Measurements from ENCODE around the gene CYP24A1. TPM values are rescaled to one million over a fixed set of nuclear protein-coding genes. Genes with fewer than 3 reads are reported as not detected.

Gene CYP24A1
- total RNA-seq, 3 donors from 2014 or later (not counting 1 experiment from before 2014, with no cell fraction given) = 0.12 TPM; not detected in 2

- no peak for ATAC-seq
- H3K4me3 Mint-ChIP-seq = no peak overlapping the region
- 78% methylated on average over 1 of the region's 2 CpGs for WGBS (ENCODE audit: insufficient coverage)
- Histone ChIP-seq H3K9me3 (ENCODE audit: control insufficient read depth, insufficient read depth, low read length) (no peaks in the 10 kb centered on the region), H3K27ac (ENCODE audit: low read length) (no peak overlapping the region), H3K36me3 (ENCODE audit: control insufficient read depth, insufficient read depth, low read length) (no peaks in the 10 kb centered on the region), H3K27me3 (ENCODE audit: control insufficient read depth, insufficient read depth, low read length) (no peaks in the 10 kb centered on the region), H3K4me3 (ENCODE audit: low read length) (no peak overlapping the region), H3K4me1 (ENCODE audit: control insufficient read depth, insufficient read depth, low read length) (no peaks in the 10 kb centered on the region)
- no peak for TF ChIP-seq CTCF (IDR thresholded peaks at IDR 0.05)
- no peak for DNase-seq
- H3K27ac Mint-ChIP-seq = no peak overlapping the region
- intact Hi-C loops (cut with micrococcal nuclease) = no loop called here
- no peaks in the 10 kb centered on the region for H3K4me1 Mint-ChIP-seq
- H3K9me3 Mint-ChIP-seq = no peaks in the 10 kb centered on the region
- H3K27me3 Mint-ChIP-seq (ENCODE audit: low read depth in 2 of 2) = peaks cover 8 to 35% of the 10 kb centered on the region in 2 donors
- no peaks in the 10 kb centered on the region for H3K36me3 Mint-ChIP-seq
Observed at GRCh38 chr20:54153041-54153327, 20.8 kb downstream of the CYP24A1 start.

- no peak for DNase-seq
- no peaks in the 10 kb centered on the region for H3K36me3 Mint-ChIP-seq
- no peaks in the 10 kb centered on the region for H3K9me3 ChIP-seq (ENCODE audit: control insufficient read depth, insufficient read depth, low read length)
Observed at GRCh38 chr20:54152227-54153040, 21.4 kb downstream of the CYP24A1 start.

DNA sequence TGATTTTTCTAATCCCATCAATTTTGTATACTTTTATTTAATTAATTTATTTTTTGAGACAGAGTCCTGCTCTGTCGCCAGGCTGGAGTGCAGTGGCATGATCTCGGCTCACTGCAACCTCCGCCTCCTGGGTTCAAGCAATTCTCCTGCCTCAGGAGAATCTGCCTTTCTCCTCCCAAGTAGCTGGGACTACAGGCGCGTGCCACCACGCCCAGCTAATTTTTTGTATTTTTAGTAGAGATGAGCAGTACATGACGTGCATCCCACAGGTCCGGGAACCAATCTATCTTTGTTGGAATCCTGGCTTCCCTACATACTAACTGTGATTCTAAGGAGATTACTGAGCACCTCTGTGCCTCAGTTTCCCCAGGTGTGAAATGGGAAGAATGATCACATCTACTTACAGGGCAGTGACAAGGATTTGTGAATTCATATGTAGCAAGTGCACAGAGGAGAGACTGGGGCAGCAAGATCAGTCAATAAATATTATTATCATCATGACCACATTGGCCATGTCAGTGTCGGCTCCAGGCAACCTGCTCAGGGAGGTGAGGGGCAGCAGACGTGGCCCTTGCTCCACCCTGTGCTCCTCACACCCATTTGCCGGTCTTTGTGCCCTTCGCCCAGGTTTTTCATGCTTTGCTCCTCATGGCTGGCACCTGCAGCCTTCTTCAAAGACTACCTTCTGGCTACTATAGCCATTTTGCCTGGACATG, 22.1 kb downstream of the CYP24A1 start:
- H3K36me3 Mint-ChIP-seq = no peaks in the 10 kb centered on the region
- DNase-seq (no peak), ATAC-seq (no peak)

More at GRCh38 chr20:54152227-54153040, 21.4 kb downstream of the CYP24A1 start:
- intact Hi-C loops (cut with micrococcal nuclease) = no loop called here
- H3K4me1 ChIP-seq (ENCODE audit: control insufficient read depth, insufficient read depth, low read length) = no peaks in the 10 kb centered on the region
- Mint-ChIP-seq H3K4me1 (no peaks in the 10 kb centered on the region), H3K27me3 (ENCODE audit: low read depth in 2 of 2) (peaks cover 8 to 36% of the 10 kb centered on the region in 2 donors), H3K27ac (no peak overlapping the region), H3K4me3 (no peak overlapping the region), H3K9me3 (no peaks in the 10 kb centered on the region)
- H3K27me3 ChIP-seq (ENCODE audit: control insufficient read depth, insufficient read depth, low read length) = no peaks in the 10 kb centered on the region
- no peak for TF ChIP-seq CTCF (IDR thresholded peaks at IDR 0.05)
- H3K4me3 ChIP-seq (ENCODE audit: low read length) = no peak overlapping the region
- no peaks in the 10 kb centered on the region for H3K36me3 ChIP-seq (ENCODE audit: control insufficient read depth, insufficient read depth, low read length)
- no peak overlapping the region for H3K27ac ChIP-seq (ENCODE audit: low read length)
- ATAC-seq = no peak
- 87% methylated on average over 10 of the region's 10 CpGs for WGBS (ENCODE audit: insufficient coverage)

More for the DNA sequence above, 22.1 kb downstream of the CYP24A1 start:
- Histone ChIP-seq H3K4me1 (ENCODE audit: control insufficient read depth, insufficient read depth, low read length) (no peaks in the 10 kb centered on the region), H3K27me3 (ENCODE audit: control insufficient read depth, insufficient read depth, low read length) (no peaks in the 10 kb centered on the region), H3K27ac (ENCODE audit: low read length) (no peak overlapping the region), H3K4me3 (ENCODE audit: low read length) (no peak overlapping the region), H3K9me3 (ENCODE audit: control insufficient read depth, insufficient read depth, low read length) (no peaks in the 10 kb centered on the region), H3K36me3 (ENCODE audit: control insufficient read depth, insufficient read depth, low read length) (no peaks in the 10 kb centered on the region)
- no peak overlapping the region for H3K4me3 Mint-ChIP-seq
- intact Hi-C loops (cut with micrococcal nuclease) = no loop called here
- H3K27ac Mint-ChIP-seq = no peak overlapping the region
- no peak for TF ChIP-seq CTCF (IDR thresholded peaks at IDR 0.05)
- 93% methylated on average over 10 of the region's 12 CpGs for WGBS (ENCODE audit: insufficient coverage)
- no peaks in the 10 kb centered on the region for H3K4me1 Mint-ChIP-seq
- no peaks in the 10 kb centered on the region for H3K9me3 Mint-ChIP-seq
- peaks cover 9 to 29% of the 10 kb centered on the region in 2 donors for H3K27me3 Mint-ChIP-seq (ENCODE audit: low read depth in 2 of 2)

Measured in natural killer cell (primary cell).